Endodermal cell (in vitro differentiated cells): Measurements from ENCODE around the gene LMAN1. TPM values are rescaled to one million over a fixed set of nuclear protein-coding genes. Genes with fewer than 3 reads are reported as not detected.

Source experiments
- DNase-seq: peaks from one replicate; pipeline ENCODE4 v3.0.0-alpha.2; 2017
- H3K27ac ChIP-seq: 2 replicates; pipeline ENCODE4 v1.5.1; 2013; ENCODE audit warnings: mild to moderate bottlenecking, low read depth, low read length, moderate library complexity
- H3K27me3 ChIP-seq: 2 replicates; pipeline ENCODE4 v1.6.1; 2013; ENCODE audit warnings: mild to moderate bottlenecking, low read length, moderate library complexity; ENCODE audit not compliant: insufficient read depth, control insufficient read depth, poor library complexity, severe bottlenecking
- H3K36me3 ChIP-seq: 2 replicates; pipeline ENCODE4 v1.7.0; 2013; ENCODE audit warnings: mild to moderate bottlenecking, low read length, moderate library complexity; ENCODE audit not compliant: control insufficient read depth, insufficient read depth
- H3K4me1 ChIP-seq: one replicate; pipeline ENCODE4 v1.7.0; 2013; ENCODE audit warnings: low read length; ENCODE audit not compliant: control insufficient read depth, insufficient read depth
- H3K4me3 ChIP-seq: 2 replicates; pipeline ENCODE4 v1.5.1; 2013; ENCODE audit warnings: mild to moderate bottlenecking, low read length, moderate library complexity
- H3K9ac ChIP-seq: 2 replicates; pipeline ENCODE4 v1.6.1; 2013; ENCODE audit warnings: mild to moderate bottlenecking, low read length, moderate library complexity; ENCODE audit not compliant: poor library complexity, severe bottlenecking; ENCODE audit errors: extremely low read depth
- H3K9me3 ChIP-seq: 2 replicates; pipeline ENCODE4 v1.6.1; 2013; ENCODE audit warnings: mild to moderate bottlenecking, low read length, moderate library complexity; ENCODE audit not compliant: control insufficient read depth
- H3K27ac Mint-ChIP-seq: 2 replicates; pipeline ENCODE4 v1.8.0; 2020; ENCODE audit warnings: mixed read lengths
- H3K27me3 Mint-ChIP-seq: 2 replicates; pipeline ENCODE4 v1.8.0; 2021; ENCODE audit warnings: mild to moderate bottlenecking, mixed read lengths; ENCODE audit not compliant: insufficient read depth
- H3K36me3 Mint-ChIP-seq: 2 replicates; pipeline ENCODE4 v1.8.0; 2020; ENCODE audit warnings: low read depth, mixed read lengths
- H3K4me1 Mint-ChIP-seq: 2 replicates; pipeline ENCODE4 v1.8.0; 2020; ENCODE audit warnings: mixed read lengths
- H3K4me3 Mint-ChIP-seq: 2 replicates; pipeline ENCODE4 v1.8.0; 2020; ENCODE audit warnings: mild to moderate bottlenecking, moderate library complexity, mixed read lengths
- H3K9me3 Mint-ChIP-seq: 2 replicates; pipeline ENCODE4 v1.8.0; 2020; ENCODE audit warnings: mild to moderate bottlenecking, mixed read lengths
- WGBS, 2 experiments: methylation state at CpG; one replicate each; pipeline versions ENCODE4 v1.1.5 to v1.1.7; 2013; ENCODE audit warnings: missing lambda C conversion rate in 2 of 2, mixed read lengths in 1 of 2; ENCODE audit not compliant: insufficient coverage in 1 of 2, insufficient read length in 1 of 2; 5-methylcytosine and 5-hydroxymethylcytosine counted together
- total RNA-seq, 2 donors: library from RNA; stranded (reverse); fragmentation: NEBNext Ultra II Directional in 1 of 2; extraction: Animal tissue kit (Norgen Biotek cat#: 25700) in 1 of 2; gene quantifications; 2 replicates in 1 of 2; 3 replicates in 1 of 2; pipeline ENCODE4 v1.2.1, GENCODE V29; 2021
- TF ChIP-seq, protein P1 (sequence below): fragments of 200-600 bp; sonication (generic); conservative IDR thresholded peaks from 2 replicates; pipeline ENCODE4 v1.5.0; 2021; ENCODE audit warnings: antibody characterized with exemption, mild to moderate bottlenecking

The LMAN1 gene
- total RNA-seq, 2 donors from 2014 or later: 82.9 to 125 TPM

DNA sequence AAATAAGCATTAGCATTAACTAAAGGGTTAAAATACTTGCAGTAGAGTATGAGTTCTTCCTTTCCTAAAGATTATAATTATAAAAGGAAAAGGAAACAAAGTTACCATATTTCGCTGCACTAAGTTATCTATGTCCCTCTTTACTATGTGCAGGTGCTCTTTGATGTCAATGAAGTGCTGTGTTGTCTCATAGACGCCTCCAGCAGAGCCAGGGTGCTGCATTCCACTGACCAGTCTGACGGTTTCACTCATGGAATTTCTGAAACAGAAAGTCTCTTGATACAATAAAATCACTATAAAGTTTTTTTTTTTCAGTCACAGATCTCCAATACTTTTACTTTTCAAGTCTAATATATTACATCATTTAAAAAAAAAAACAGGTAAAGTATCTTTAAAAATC lies 26.1 kb downstream of the LMAN1 start:
- H3K9ac ChIP-seq: no peak overlapping the region
- Mint-ChIP-seq H3K9me3 (no peaks in the 10 kb centered on the region), H3K36me3 (peaks cover 57% of the 10 kb centered on the region), H3K27ac (no peak overlapping the region), H3K27me3 (no peaks in the 10 kb centered on the region), H3K4me3 (no peak overlapping the region), H3K4me1 (no peaks in the 10 kb centered on the region)
- no peaks in the 10 kb centered on the region for H3K9me3 ChIP-seq
- H3K36me3 ChIP-seq: peaks cover 91% of the 10 kb centered on the region
- H3K27me3 ChIP-seq: no peaks in the 10 kb centered on the region
- TF ChIP-seq, protein P1, sequence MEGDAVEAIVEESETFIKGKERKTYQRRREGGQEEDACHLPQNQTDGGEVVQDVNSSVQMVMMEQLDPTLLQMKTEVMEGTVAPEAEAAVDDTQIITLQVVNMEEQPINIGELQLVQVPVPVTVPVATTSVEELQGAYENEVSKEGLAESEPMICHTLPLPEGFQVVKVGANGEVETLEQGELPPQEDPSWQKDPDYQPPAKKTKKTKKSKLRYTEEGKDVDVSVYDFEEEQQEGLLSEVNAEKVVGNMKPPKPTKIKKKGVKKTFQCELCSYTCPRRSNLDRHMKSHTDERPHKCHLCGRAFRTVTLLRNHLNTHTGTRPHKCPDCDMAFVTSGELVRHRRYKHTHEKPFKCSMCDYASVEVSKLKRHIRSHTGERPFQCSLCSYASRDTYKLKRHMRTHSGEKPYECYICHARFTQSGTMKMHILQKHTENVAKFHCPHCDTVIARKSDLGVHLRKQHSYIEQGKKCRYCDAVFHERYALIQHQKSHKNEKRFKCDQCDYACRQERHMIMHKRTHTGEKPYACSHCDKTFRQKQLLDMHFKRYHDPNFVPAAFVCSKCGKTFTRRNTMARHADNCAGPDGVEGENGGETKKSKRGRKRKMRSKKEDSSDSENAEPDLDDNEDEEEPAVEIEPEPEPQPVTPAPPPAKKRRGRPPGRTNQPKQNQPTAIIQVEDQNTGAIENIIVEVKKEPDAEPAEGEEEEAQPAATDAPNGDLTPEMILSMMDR: no peak
- no peak overlapping the region for H3K27ac ChIP-seq
- H3K4me1 ChIP-seq: no peaks in the 10 kb centered on the region
- 91 to 93% methylated on average over 2 to 3 of the region's 3 CpGs for WGBS, 2 experiments
- DNase-seq: no peak
- no peak overlapping the region for H3K4me3 ChIP-seq

DNA sequence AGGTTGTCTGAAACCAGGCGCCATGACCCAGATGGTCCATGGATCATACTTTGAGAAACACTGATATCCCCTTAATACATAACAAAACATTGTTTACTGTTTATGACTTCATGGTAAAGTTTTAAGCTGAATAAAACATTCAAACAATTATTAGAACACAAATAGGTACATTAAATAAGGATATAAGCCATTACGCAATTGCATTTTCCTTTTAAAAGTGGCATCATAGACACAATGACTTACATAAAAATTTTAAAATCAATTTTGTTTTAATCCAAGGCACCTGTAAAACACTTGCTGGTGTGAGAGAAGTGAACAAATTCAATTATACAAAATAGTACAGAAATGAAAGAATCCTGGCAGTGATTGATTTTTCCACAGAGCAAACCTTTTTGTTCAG lies 30.4 kb downstream of the LMAN1 start:
- H3K4me3 Mint-ChIP-seq: no peak overlapping the region
- no peaks in the 10 kb centered on the region for H3K9me3 ChIP-seq
- no peak overlapping the region for H3K27ac ChIP-seq
- 100% methylated on average over 1 to 2 of the region's 2 CpGs for WGBS, 2 experiments
- peaks cover 76% of the 10 kb centered on the region for H3K36me3 ChIP-seq
- H3K27ac Mint-ChIP-seq: no peak overlapping the region
- H3K4me1 ChIP-seq: no peaks in the 10 kb centered on the region
- no peaks in the 10 kb centered on the region for H3K27me3 ChIP-seq
- no peaks in the 10 kb centered on the region for H3K4me1 Mint-ChIP-seq
- H3K9ac ChIP-seq: no peak overlapping the region
- peaks cover 46% of the 10 kb centered on the region for H3K36me3 Mint-ChIP-seq
- TF ChIP-seq, protein P1: no peak
- H3K4me3 ChIP-seq: no peak overlapping the region
- no peak for DNase-seq
- no peaks in the 10 kb centered on the region for H3K9me3 Mint-ChIP-seq
- no peaks in the 10 kb centered on the region for H3K27me3 Mint-ChIP-seq

DNA sequence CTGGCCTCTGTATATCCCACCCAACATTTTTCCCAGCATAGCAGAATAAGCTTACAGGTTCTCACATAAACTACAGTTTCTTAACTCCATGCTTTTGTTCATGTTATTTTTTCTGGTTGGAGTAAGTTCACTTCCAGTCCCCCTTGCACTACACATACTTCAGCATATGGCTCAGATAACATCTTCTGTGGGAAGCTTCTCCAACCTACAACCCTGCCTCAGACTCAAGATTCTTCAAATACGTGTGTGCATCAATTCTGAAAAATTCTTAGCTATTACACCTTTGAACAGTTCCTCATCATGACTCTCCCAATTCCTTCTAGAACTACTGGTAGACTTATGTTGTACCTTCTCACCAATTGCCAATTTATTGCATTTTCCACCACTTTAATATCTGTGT lies 33.1 kb downstream of the LMAN1 start:
- TF ChIP-seq, protein P1: no peak
- Mint-ChIP-seq H3K27ac (no peak overlapping the region), H3K4me3 (no peak overlapping the region), H3K4me1 (no peaks in the 10 kb centered on the region), H3K36me3 (peaks cover 30% of the 10 kb centered on the region), H3K9me3 (no peaks in the 10 kb centered on the region), H3K27me3 (no peaks in the 10 kb centered on the region)
- Histone ChIP-seq H3K9me3 (no peaks in the 10 kb centered on the region), H3K36me3 (peaks cover 49% of the 10 kb centered on the region), H3K27ac (no peak overlapping the region), H3K9ac (no peak overlapping the region), H3K4me1 (no peaks in the 10 kb centered on the region), H3K4me3 (no peak overlapping the region), H3K27me3 (no peaks in the 10 kb centered on the region)
- 82 to 94% methylated on average over 1 of the region's 1 CpG for WGBS, 2 experiments
- no peak for DNase-seq
